ENCODE data around the gene ARF6.

ARF6 gene

GRCh38 chr14:49939884-49940510 is 47.1 kb downstream of the ARF6 start:
- DNase-seq (ENCODE audit: low read depth in 2 of 2) = no peak

- no peak for DNase-seq (ENCODE audit: low read depth in 2 of 2)
Observed at GRCh38 chr14:49940808-49941421, 48.0 kb downstream of the ARF6 start.

GRCh38 chr14:49942090-49942489 is 49.2 kb downstream of the ARF6 start:
- no peak for DNase-seq (ENCODE audit: low read depth in 2 of 2)

- no peak for DNase-seq (ENCODE audit: low read depth in 2 of 2)
Observed at GRCh38 chr14:49944501-49944900, 51.6 kb downstream of the ARF6 start.

GRCh38 chr14:49945448-49946319 is 52.8 kb downstream of the ARF6 start:
- no peak for DNase-seq (ENCODE audit: low read depth in 2 of 2)
